Kidney glomerular epithelial cell (primary cell): Measurements from ENCODE around the gene CAPRIN1.
"Not testable (repeated sequence)": the region's sequence is repeated elsewhere in the genome, so short reads cannot be mapped to it uniquely, and the experiment has no call there.

ENCODE experiments used
- DNase-seq: peaks from one replicate; lab custom pipeline; 2025; lab: John Stamatoyannopoulos, UW

Gene CAPRIN1

GRCh38 chr11:34052036-34052607 is 591 bp downstream of the CAPRIN1 start:
- peak; percentile 69 for DNase-seq

- no peak for DNase-seq
These were observed 1.2 kb downstream of the CAPRIN1 start for GRCh38 chr11:34052608-34053160.

GRCh38 chr11:34053161-34053686 is 1.7 kb downstream of the CAPRIN1 start:
- peak; percentile 62 for DNase-seq

GRCh38 chr11:34054351-34054750 is 2.8 kb downstream of the CAPRIN1 start:
- DNase-seq = not testable (repeated sequence)

GRCh38 chr11:34055218-34056000 is 3.9 kb downstream of the CAPRIN1 start:
- DNase-seq = no peak

- no peak for DNase-seq
These were observed 5.1 kb downstream of the CAPRIN1 start for GRCh38 chr11:34056672-34057071.

GRCh38 chr11:34063061-34063795 is 11.7 kb downstream of the CAPRIN1 start:
- DNase-seq = no peak

GRCh38 chr11:34064291-34064690 is 12.8 kb downstream of the CAPRIN1 start:
- no peak for DNase-seq

GRCh38 chr11:34065505-34066203 is 14.1 kb downstream of the CAPRIN1 start:
- no peak for DNase-seq

- DNase-seq = not testable (repeated sequence)
These were observed 15.2 kb downstream of the CAPRIN1 start for GRCh38 chr11:34066766-34067165.

GRCh38 chr11:34067383-34068065 is 16.0 kb downstream of the CAPRIN1 start:
- DNase-seq = no peak

- no peak for DNase-seq
These were observed 16.6 kb downstream of the CAPRIN1 start for GRCh38 chr11:34068111-34068510.

- DNase-seq = not testable (repeated sequence)
These were observed 19.8 kb downstream of the CAPRIN1 start for GRCh38 chr11:34071306-34071705.

GRCh38 chr11:34072041-34072440 is 20.5 kb downstream of the CAPRIN1 start:
- DNase-seq = no peak

- DNase-seq = no peak
These were observed 21.3 kb downstream of the CAPRIN1 start for GRCh38 chr11:34072832-34073231.

- no peak for DNase-seq
These were observed 22.9 kb downstream of the CAPRIN1 start for GRCh38 chr11:34074391-34074790.

GRCh38 chr11:34075178-34075820 is 23.8 kb downstream of the CAPRIN1 start:
- DNase-seq = no peak

GRCh38 chr11:34080609-34081008 is 29.1 kb downstream of the CAPRIN1 start:
- DNase-seq = no peak

- no peak for DNase-seq
These were observed 33.1 kb downstream of the CAPRIN1 start for GRCh38 chr11:34084637-34085036.

GRCh38 chr11:34086554-34087283 is 35.2 kb downstream of the CAPRIN1 start:
- no peak for DNase-seq
